ENCODE measurements around the gene GSTA3. TPM values are rescaled to one million over a fixed set of nuclear protein-coding genes. Genes with fewer than 3 reads are reported as not detected.
A peak's percentile ranks its signal among the peaks of the same experiment; 100 is the strongest.
"Not testable (repeated sequence)": the region's sequence is repeated elsewhere in the genome, so short reads cannot be mapped to it uniquely, and the experiment has no call there.

GSTA3 gene
- total RNA-seq, 4 donors from 2014 or later, result not detected

- H3K36me3 ChIP-seq, result no peaks in the 10 kb centered on the region
Measured at GRCh38 chr6:52927451-52927850, 18.0 kb upstream of the GSTA3 start.

GRCh38 chr6:52925919-52926792, 16.7 kb upstream of the GSTA3 start:
- Histone ChIP-seq H3K4me1 (no peaks in the 10 kb centered on the region), H3K9me3 (no peaks in the 10 kb centered on the region), H3K27me3 (no peaks in the 10 kb centered on the region), H3K4me3 (no peak overlapping the region), H3K36me3 (no peaks in the 10 kb centered on the region), H3K27ac (replicated peaks in 1 of 4) (no peak overlapping the region)
- 67% methylated on average over 8 of the region's 9 CpGs for WGBS
- DNase-seq (ENCODE audit: extremely low spot score), result peak; percentile 45
- intact Hi-C loops (cut with DNase I), result no loop called here
- TF ChIP-seq POLR2AphosphoS5 (IDR thresholded peaks at IDR 0.05), result no peak
- TF ChIP-seq EP300 (IDR thresholded peaks at IDR 0.05), result no peak
- no peak for TF ChIP-seq POLR2A (IDR thresholded peaks at IDR 0.05; ENCODE audit: low read depth)
- TF ChIP-seq CTCF (IDR thresholded peaks at IDR 0.05), result no peak

More at GRCh38 chr6:52927451-52927850, 18.0 kb upstream of the GSTA3 start:
- no peaks in the 10 kb centered on the region for H3K4me1 ChIP-seq
- no peak overlapping the region for H3K27ac ChIP-seq (replicated peaks in 1 of 4)
- H3K9me3 ChIP-seq, result no peaks in the 10 kb centered on the region
- no peaks in the 10 kb centered on the region for H3K27me3 ChIP-seq
- H3K4me3 ChIP-seq, result no peak overlapping the region
- TF ChIP-seq EP300 (IDR thresholded peaks at IDR 0.05) (no peak), CTCF (IDR thresholded peaks at IDR 0.05) (no peak), POLR2A (IDR thresholded peaks at IDR 0.05; ENCODE audit: low read depth) (no peak), POLR2AphosphoS5 (IDR thresholded peaks at IDR 0.05) (no peak)
- WGBS, result 64% methylated on average over 8 of the region's 8 CpGs
- DNase-seq (ENCODE audit: extremely low spot score), result peak; percentile 14
- intact Hi-C loops (cut with DNase I), result no loop called here

GRCh38 chr6:52925042-52925441, 15.5 kb upstream of the GSTA3 start:
- Histone ChIP-seq H3K27me3 (no peaks in the 10 kb centered on the region), H3K36me3 (no peaks in the 10 kb centered on the region), H3K27ac (replicated peaks in 1 of 4) (no peak overlapping the region), H3K4me3 (no peak overlapping the region), H3K9me3 (no peaks in the 10 kb centered on the region), H3K4me1 (no peaks in the 10 kb centered on the region)
- WGBS, result 97% methylated on average over 2 of the region's 2 CpGs
- TF ChIP-seq POLR2A (IDR thresholded peaks at IDR 0.05; ENCODE audit: low read depth) (no peak), POLR2AphosphoS5 (IDR thresholded peaks at IDR 0.05) (no peak), EP300 (IDR thresholded peaks at IDR 0.05) (no peak), CTCF (IDR thresholded peaks at IDR 0.05) (no peak)
- intact Hi-C loops (cut with DNase I), result no loop called here
- peak; percentile 26 for DNase-seq (ENCODE audit: extremely low spot score)

- H3K36me3 ChIP-seq; H3K4me3 ChIP-seq; H3K27me3 ChIP-seq; H3K4me1 ChIP-seq; intact Hi-C loops (cut with DNase I); H3K27ac ChIP-seq (replicated peaks in 1 of 4); DNase-seq (ENCODE audit: extremely low spot score); H3K9me3 ChIP-seq: not testable (repeated sequence)
- 67% methylated on average over 2 of the region's 2 CpGs for WGBS
Measured at GRCh38 chr6:52923689-52924088, 14.2 kb upstream of the GSTA3 start.

GRCh38 chr6:52922161-52922560, 12.7 kb upstream of the GSTA3 start:
- Histone ChIP-seq H3K36me3 (no peaks in the 10 kb centered on the region), H3K27me3 (no peaks in the 10 kb centered on the region), H3K9me3 (no peaks in the 10 kb centered on the region), H3K4me1 (peaks cover 0 to 19% (median 10%) of the 10 kb centered on the region in 4 donors), H3K4me3 (no peak overlapping the region), H3K27ac (replicated peaks in 1 of 4) (no peak overlapping the region)
- DNase-seq (ENCODE audit: extremely low spot score), result no peak
- TF ChIP-seq POLR2A (IDR thresholded peaks at IDR 0.05; ENCODE audit: low read depth) (no peak), POLR2AphosphoS5 (IDR thresholded peaks at IDR 0.05) (no peak), EP300 (IDR thresholded peaks at IDR 0.05) (no peak), CTCF (IDR thresholded peaks at IDR 0.05) (no peak)
- 89% methylated on average over 9 of the region's 10 CpGs for WGBS
- intact Hi-C loops (cut with DNase I), result no loop called here

Measured in esophagus muscularis mucosa (tissue), 4 donors.